Transverse colon (tissue), 4 donors: ENCODE measurements around the gene PLEKHA7. TPM values are rescaled to one million over a fixed set of nuclear protein-coding genes. Genes with fewer than 3 reads are reported as not detected.
"Not testable (repeated sequence)": the region's sequence is repeated elsewhere in the genome, so short reads cannot be mapped to it uniquely, and the experiment has no call there.

ENCODE experiments used
- DNase-seq: peaks from one replicate; pipeline ENCODE4 v3.0.0-alpha.2; 2019
- H3K27ac ChIP-seq, 4 donors: fragments of 200-600 bp; sonication (generic); 2 replicates each; pipeline ENCODE4 v1.5.1; 2016 to 2018; ENCODE audit warnings: inconsistent platforms in 4 of 4
- H3K27me3 ChIP-seq: fragments of 200-600 bp; sonication (generic); 2 replicates; pipeline ENCODE4 v1.5.1; 2017; ENCODE audit warnings: inconsistent platforms
- H3K36me3 ChIP-seq, 4 donors: fragments of 200-600 bp; sonication (generic); 2 replicates each; pipeline ENCODE4 v1.5.1; 2017 to 2019; ENCODE audit warnings: inconsistent platforms in 4 of 4
- H3K4me1 ChIP-seq, 4 donors: fragments of 200-600 bp; sonication (generic); 2 replicates each; pipeline ENCODE4 v1.5.1; 2017 to 2020; ENCODE audit warnings: inconsistent platforms in 4 of 4
- H3K4me3 ChIP-seq, 4 donors: fragments of 200-600 bp; sonication (generic); 1 replicate in 1 of 4; 2 replicates in 3 of 4; pipeline versions ENCODE4 v1.5.1 to v1.6.1; 2017 to 2019; ENCODE audit warnings: inconsistent platforms in 4 of 4
- H3K9me3 ChIP-seq, 2 donors: fragments of 200-600 bp; sonication (generic); 2 replicates each; pipeline ENCODE4 v1.5.1; 2017 to 2019; ENCODE audit warnings: inconsistent platforms in 2 of 2
- CTCF ChIP-seq, 5 experiments: fragments of 200-600 bp in 3 of 5; fragments of 450-650 bp in 2 of 5; sonication (generic) in 3 of 5; IDR thresholded peaks; 1 replicate in 2 of 5; 2 replicates in 3 of 5; pipeline ENCODE4 v1.5.1; 2016 to 2017; ENCODE audit warnings: antibody characterized with exemption in 5 of 5, inconsistent platforms in 3 of 5, mild to moderate bottlenecking in 2 of 5, moderate library complexity in 1 of 5
- EP300 ChIP-seq: sonication (generic); formaldehyde crosslinking; IDR thresholded peaks from one replicate; pipeline ENCODE4 v1.6.1; 2017; ENCODE audit warnings: antibody characterized with exemption, low read depth
- POLR2A ChIP-seq: fragments of 450-650 bp; IDR thresholded peaks from one replicate; pipeline ENCODE4 v1.6.1; 2016; ENCODE audit warnings: antibody characterized with exemption, mild to moderate bottlenecking, moderate library complexity
- POLR2AphosphoS5 ChIP-seq, 3 donors: sonication (generic); formaldehyde crosslinking; IDR thresholded peaks; one replicate each; pipeline ENCODE4 v1.6.1; 2016; ENCODE audit warnings: antibody characterized with exemption in 3 of 3
- WGBS, 2 donors: methylation state at CpG; one replicate each; pipeline ENCODE4 v1.1.5; 2018; ENCODE audit warnings: low coverage in 1 of 2; 5-methylcytosine and 5-hydroxymethylcytosine counted together
- in situ Hi-C, 4 donors: fragments of 200-750 bp; cut with MboI; loops; one replicate each; pipeline versions ENCODE4 v1.15.0 to v1.15.1; 2017; ENCODE audit warnings: low sequenced_read_pairs in 3 of 4, low pct_ligation_motif_present in 1 of 4, low pct_unique_long_range_greater_than_20kb in 1 of 4
- intact Hi-C: fragments of 100-400 bp; cut with DNase I; formaldehyde crosslinking; loops from one replicate; pipeline ENCODE4 v1.15.1; 2023; ENCODE audit warnings: low total_unique reads
- total RNA-seq, 4 donors: library from RNA; depleted of rRNA; stranded (reverse); fragments of >200 nt; gene quantifications; one replicate each; pipeline ENCODE4 v1.1.0, GENCODE V29; 2016

PLEKHA7 gene
- total RNA-seq, 4 donors from 2014 or later, result 109 to 243 (median 114) TPM

- TF ChIP-seq CTCF (IDR thresholded peaks at IDR 0.05), result no peak
- no peak for TF ChIP-seq POLR2AphosphoS5 (IDR thresholded peaks at IDR 0.05)
- no peak for TF ChIP-seq POLR2A
- no peak for TF ChIP-seq EP300
Measured at GRCh38 chr11:16911658-16912057, 102.6 kb downstream of the PLEKHA7 start.

GRCh38 chr11:16911186-16911585, 103.0 kb downstream of the PLEKHA7 start:
- no peak for TF ChIP-seq POLR2AphosphoS5 (IDR thresholded peaks at IDR 0.05)
- no peak for TF ChIP-seq POLR2A
- TF ChIP-seq EP300, result no peak
- TF ChIP-seq CTCF (IDR thresholded peaks at IDR 0.05), result no peak
- 92% methylated on average over 4 of the region's 4 CpGs; no CpG with 5 or more reads in 1 of the 2 donors for WGBS, 2 donors
- no peak overlapping the region for H3K27ac ChIP-seq
- peaks cover 0 to 19% (median 13%) of the 10 kb centered on the region in 4 donors for H3K4me1 ChIP-seq
- no peaks in the 10 kb centered on the region for H3K36me3 ChIP-seq
- H3K4me3 ChIP-seq, result no peak overlapping the region
- H3K9me3 ChIP-seq, result no peaks in the 10 kb centered on the region
- no peaks in the 10 kb centered on the region for H3K27me3 ChIP-seq
- intact Hi-C loops, result no loop called here
- in situ Hi-C loops, result no loop called here
- DNase-seq, result no peak

More at GRCh38 chr11:16911658-16912057, 102.6 kb downstream of the PLEKHA7 start:
- DNase-seq, result no peak
- intact Hi-C loops (no loop called here), in situ Hi-C loops (no loop called here)
- H3K27me3 ChIP-seq, result no peaks in the 10 kb centered on the region
- H3K4me1 ChIP-seq, result peaks cover 0 to 19% (median 13%) of the 10 kb centered on the region in 4 donors
- no peak overlapping the region for H3K4me3 ChIP-seq
- WGBS, 2 donors, result 90 to 100% methylated on average over 2 to 4 of the region's 4 CpGs
- H3K36me3 ChIP-seq, result no peaks in the 10 kb centered on the region
- H3K9me3 ChIP-seq, result no peaks in the 10 kb centered on the region
- no peak overlapping the region for H3K27ac ChIP-seq

GRCh38 chr11:16909359-16910035, 104.7 kb downstream of the PLEKHA7 start:
- Histone ChIP-seq H3K4me3 (no peak overlapping the region), H3K36me3 (no peaks in the 10 kb centered on the region), H3K27me3 (no peaks in the 10 kb centered on the region), H3K9me3 (no peaks in the 10 kb centered on the region), H3K27ac (no peak overlapping the region), H3K4me1 (peaks cover 0 to 28% (median 14%) of the 10 kb centered on the region in 4 donors)
- no peak for TF ChIP-seq CTCF (IDR thresholded peaks at IDR 0.05)
- TF ChIP-seq EP300, result no peak
- no peak for TF ChIP-seq POLR2AphosphoS5 (IDR thresholded peaks at IDR 0.05)
- no peak for TF ChIP-seq POLR2A
- intact Hi-C loops (no loop called here), in situ Hi-C loops (no loop called here)
- DNase-seq, result no peak
- WGBS, 2 donors, result 17 to 57% methylated on average over 1 to 3 of the region's 3 CpGs

- H3K36me3 ChIP-seq, result no peaks in the 10 kb centered on the region
- DNase-seq, result no peak
- peaks cover 0 to 40% (median 14%) of the 10 kb centered on the region in 4 donors for H3K4me1 ChIP-seq
- WGBS, 2 donors, result 96% methylated on average over 1 of the region's 1 CpG; no CpG with 5 or more reads in 1 of the 2 donors
- no peak overlapping the region for H3K27ac ChIP-seq
- in situ Hi-C loops (no loop called here), intact Hi-C loops (no loop called here)
- H3K4me3 ChIP-seq, result no peak overlapping the region
- no peaks in the 10 kb centered on the region for H3K9me3 ChIP-seq
- TF ChIP-seq CTCF (IDR thresholded peaks at IDR 0.05) (no peak), EP300 (no peak), POLR2AphosphoS5 (IDR thresholded peaks at IDR 0.05) (no peak), POLR2A (no peak)
- no peaks in the 10 kb centered on the region for H3K27me3 ChIP-seq
Measured at GRCh38 chr11:16905375-16905774, 108.8 kb downstream of the PLEKHA7 start.

GRCh38 chr11:16904761-16905160, 109.5 kb downstream of the PLEKHA7 start:
- H3K4me3 ChIP-seq, DNase-seq, H3K27ac ChIP-seq, intact Hi-C loops, in situ Hi-C loops, H3K36me3 ChIP-seq, H3K9me3 ChIP-seq, H3K27me3 ChIP-seq: not testable (repeated sequence)
- 89 to 90% methylated on average over 2 of the region's 2 CpGs for WGBS, 2 donors
- peaks cover 0 to 45% (median 14%) of the 10 kb centered on the region in 4 donors for H3K4me1 ChIP-seq
